ENCODE measurements around the gene A1BG.

DNA sequence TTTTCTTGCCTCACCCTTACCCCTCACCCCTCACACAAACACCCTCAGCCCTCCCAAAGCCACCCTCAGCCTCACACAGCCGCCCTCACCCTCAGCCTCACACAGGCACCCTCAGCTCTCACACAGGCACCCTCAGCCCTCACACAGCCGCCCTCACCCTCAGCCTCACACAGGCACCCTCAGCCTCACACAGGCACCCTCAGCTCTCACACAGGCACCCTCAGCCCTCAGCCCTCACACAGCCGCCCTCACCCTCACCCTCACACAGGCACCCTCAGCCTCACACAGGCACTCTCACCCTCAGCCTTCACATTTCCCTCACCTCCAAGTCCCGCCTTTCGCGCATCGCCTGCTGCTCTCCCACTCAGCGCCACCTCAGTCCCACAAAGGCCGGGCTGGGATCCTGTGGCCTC lies 26.8 kb downstream of the A1BG start:
- TF ChIP-seq, protein P1, sequence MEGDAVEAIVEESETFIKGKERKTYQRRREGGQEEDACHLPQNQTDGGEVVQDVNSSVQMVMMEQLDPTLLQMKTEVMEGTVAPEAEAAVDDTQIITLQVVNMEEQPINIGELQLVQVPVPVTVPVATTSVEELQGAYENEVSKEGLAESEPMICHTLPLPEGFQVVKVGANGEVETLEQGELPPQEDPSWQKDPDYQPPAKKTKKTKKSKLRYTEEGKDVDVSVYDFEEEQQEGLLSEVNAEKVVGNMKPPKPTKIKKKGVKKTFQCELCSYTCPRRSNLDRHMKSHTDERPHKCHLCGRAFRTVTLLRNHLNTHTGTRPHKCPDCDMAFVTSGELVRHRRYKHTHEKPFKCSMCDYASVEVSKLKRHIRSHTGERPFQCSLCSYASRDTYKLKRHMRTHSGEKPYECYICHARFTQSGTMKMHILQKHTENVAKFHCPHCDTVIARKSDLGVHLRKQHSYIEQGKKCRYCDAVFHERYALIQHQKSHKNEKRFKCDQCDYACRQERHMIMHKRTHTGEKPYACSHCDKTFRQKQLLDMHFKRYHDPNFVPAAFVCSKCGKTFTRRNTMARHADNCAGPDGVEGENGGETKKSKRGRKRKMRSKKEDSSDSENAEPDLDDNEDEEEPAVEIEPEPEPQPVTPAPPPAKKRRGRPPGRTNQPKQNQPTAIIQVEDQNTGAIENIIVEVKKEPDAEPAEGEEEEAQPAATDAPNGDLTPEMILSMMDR (IDR thresholded peaks at IDR 0.05): no peak
- TF ChIP-seq POLR2A (IDR thresholded peaks at IDR 0.05): no peak

All from thyroid gland (tissue), 4 donors.